Heart right ventricle (tissue), 16 donors: Measurements from ENCODE around the gene USP3. TPM values are rescaled to one million over a fixed set of nuclear protein-coding genes. Genes with fewer than 3 reads are reported as not detected.

Experiments
- ATAC-seq, 8 donors: fragments of 200-7000 bp; cut with Tn5 transposase; one replicate each; pipeline ENCODE4 v1.9.1; 2020; ENCODE audit warnings: mild to moderate bottlenecking in 8 of 8, moderate library complexity in 8 of 8, moderate number of reproducible peaks in 1 of 8
- DNase-seq, 2 donors: peaks; one replicate each; pipeline ENCODE4 v3.0.0-alpha.2; 2020
- H3K27ac ChIP-seq, 10 donors: fragments of 200-600 bp; sonication (generic) in 2 of 10; one replicate each; pipeline versions ENCODE4 v1.5.0 to v1.8.0; 2020 to 2022; ENCODE audit warnings: mild to moderate bottlenecking in 3 of 10
- H3K27me3 ChIP-seq, 7 donors: fragments of 200-600 bp; one replicate each; pipeline ENCODE4 v1.8.0; 2021 to 2022; ENCODE audit warnings: mild to moderate bottlenecking in 2 of 7
- H3K36me3 ChIP-seq, 9 donors: fragments of 200-600 bp; sonication (generic) in 1 of 9; one replicate each; pipeline versions ENCODE4 v1.5.0 to v1.8.0; 2020 to 2022; ENCODE audit warnings: mild to moderate bottlenecking in 2 of 9
- H3K4me1 ChIP-seq, 9 donors: fragments of 200-600 bp; sonication (generic) in 1 of 9; one replicate each; pipeline versions ENCODE4 v1.5.0 to v1.8.0; 2020 to 2022; ENCODE audit warnings: mild to moderate bottlenecking in 4 of 9
- H3K4me3 ChIP-seq, 10 donors: fragments of 200-600 bp; sonication (generic) in 2 of 10; one replicate each; pipeline versions ENCODE4 v1.5.0 to v1.8.0; 2020 to 2022; ENCODE audit warnings: mild to moderate bottlenecking in 7 of 10, moderate library complexity in 2 of 10
- H3K9me3 ChIP-seq, 11 donors: fragments of 200-600 bp in 10 of 11; sonication (generic) in 2 of 11; one replicate each; pipeline versions ENCODE4 v1.5.0 to v1.8.0; 2013 to 2022; ENCODE audit warnings: mild to moderate bottlenecking in 2 of 11, control low read depth in 1 of 11, moderate library complexity in 1 of 11
- CTCF ChIP-seq, 9 donors: fragments of 200-600 bp; sonication (generic) in 2 of 9; IDR thresholded peaks; one replicate each; pipeline versions ENCODE4 v1.5.0 to v1.8.0; 2021 to 2022; ENCODE audit warnings: antibody characterized with exemption in 9 of 9, mild to moderate bottlenecking in 5 of 9, moderate library complexity in 1 of 9
- WGBS, 2 donors: extraction: QIAGEN DNeasy Blood & Tissue Kit; methylation state at CpG; one replicate each; pipeline ENCODE4 v1.1.7; 2013; ENCODE audit warnings: inconsistent platforms in 1 of 2; 5-methylcytosine and 5-hydroxymethylcytosine counted together
- intact Hi-C, 10 donors: fragments of 100-400 bp; cut with DNase I; formaldehyde crosslinking; loops; one replicate each; pipeline versions ENCODE4 v1.11.1 to v1.14.2; 2022
- polyA plus RNA-seq, 2 donors: library from polyadenylated mRNA; stranded (reverse); fragments of 200-250 nt; gene quantifications; one replicate each; pipeline ENCODE4 v1.2.3, GENCODE V29; 2013
- total RNA-seq, 10 donors: library from RNA; stranded (reverse); fragmentation: NEBNext Ultra II Directional in 3 of 10; extraction: Animal tissue kit (Norgen Biotek cat#: 25700) in 3 of 10; gene quantifications; one replicate each; pipeline versions ENCODE4 v1.2.1 to v1.2.4, GENCODE V29; 2021 to 2023
- donor health status: Arrhythmogenic right ventricular cardiomyopathy.
- donor health status: ischemic (EF 13 %, LVEDD 7.1; RV severe dilation, severe dysfunction).
- donor health status: healthy with polysubstance abuse.
- donor health status: DM: no; HTN: yes; CAD: no.
- donor health status: DM: no; HTN: no; CAD: no.
- donor health status: ischemic (EF 25% LVEDD 6.9; RV normal size, moderate dysfunction).
- donor health status: ischemic (EF 25% LVEDD 5.7; RV mildly dilated, moderate dysfunction).
- donor health status: healthy.
- donor health status: DM: yes; HTN: yes; CAD: no.
- donor health status: Ischemic cardiomyopathy.
- donor health status: ischemic (EF 35%, LVEDD 5.7; RV mildly dilated, moderate dysfunction).
- donor health status: nonischemic (EF 11% LVEDD 7.7; RV severe dilation, severe dysfunction).
- donor health status: DM: yes; HTN: yes; CAD: no.
- donor health status: PGD.
- donor health status: ischemic (EF 29% LVEDD 5.4; RV normal size, mild dysfunction).
- donor health status: nonischemic (EF 23%, LVEDD 6.1; RV moderate dilation, normal function).

Gene USP3
- total and polyA plus RNA-seq, 12 donors: 8.4 to 23.7 (median 16.6) TPM

GRCh38 chr15:63603516-63603915, 99.1 kb downstream of the USP3 start:
- ATAC-seq: no peak
- no peak for TF ChIP-seq CTCF (IDR thresholded peaks at IDR 0.05)
- DNase-seq: no peak
- Histone ChIP-seq H3K36me3 (peaks cover 0 to 42% (median 13%) of the 10 kb centered on the region in 9 donors), H3K4me1 (peaks cover 2 to 55% (median 40%) of the 10 kb centered on the region in 9 donors), H3K9me3 (no peaks in the 10 kb centered on the region), H3K4me3 (no peak overlapping the region), H3K27me3 (no peaks in the 10 kb centered on the region), H3K27ac (no peak overlapping the region)
- WGBS, 2 donors: 80 to 83% methylated on average over 4 of the region's 4 CpGs
- intact Hi-C loops: loop anchor here in 2 of 10 donors (10.0 kb wide), 2 partner anchors 291 to 461 kb away; no protein-coding TSS in a partner anchor

- Histone ChIP-seq H3K27ac (no peak overlapping the region), H3K36me3 (peaks cover 0 to 50% (median 21%) of the 10 kb centered on the region in 9 donors), H3K9me3 (no peaks in the 10 kb centered on the region), H3K4me1 (peaks cover 2 to 47% (median 32%) of the 10 kb centered on the region in 9 donors), H3K4me3 (no peak overlapping the region), H3K27me3 (no peaks in the 10 kb centered on the region)
- no peak for ATAC-seq
- no peak for TF ChIP-seq CTCF (IDR thresholded peaks at IDR 0.05)
- DNase-seq: no peak
- intact Hi-C loops: loop anchor here in 2 of 10 donors (10.0 kb wide), 2 partner anchors 291 to 461 kb away; no protein-coding TSS in a partner anchor
- 85 to 90% methylated on average over 2 of the region's 2 CpGs for WGBS, 2 donors
Observed at GRCh38 chr15:63604281-63604680, 99.9 kb downstream of the USP3 start.

GRCh38 chr15:63605036-63605435, 100.6 kb downstream of the USP3 start:
- WGBS, 2 donors: 93 to 99% methylated on average over 3 of the region's 3 CpGs
- ATAC-seq (no peak), DNase-seq (no peak)
- Histone ChIP-seq H3K4me1 (peaks cover 2 to 46% (median 25%) of the 10 kb centered on the region in 9 donors), H3K27me3 (no peaks in the 10 kb centered on the region), H3K9me3 (no peaks in the 10 kb centered on the region), H3K4me3 (no peak overlapping the region), H3K36me3 (peaks cover 0 to 54% (median 23%) of the 10 kb centered on the region in 9 donors), H3K27ac (peak overlapping the region in 1 of 10 donors; percentile 42)
- no peak for TF ChIP-seq CTCF (IDR thresholded peaks at IDR 0.05)
- intact Hi-C loops: loop anchor here in 2 of 10 donors (10.0 kb wide), 2 partner anchors 290 to 460 kb away; no protein-coding TSS in a partner anchor

- 62 to 68% methylated on average over 7 of the region's 7 CpGs for WGBS, 2 donors
- intact Hi-C loops: loop anchor here in 2 of 10 donors (10.0 kb wide), 2 partner anchors 289 to 459 kb away; no protein-coding TSS in a partner anchor
- DNase-seq: no peak
- no peaks in the 10 kb centered on the region for H3K27me3 ChIP-seq
- peak overlapping the region in 2 of 10 donors; percentile 41 to 42 for H3K27ac ChIP-seq
- TF ChIP-seq CTCF (IDR thresholded peaks at IDR 0.05): no peak
- H3K9me3 ChIP-seq: no peaks in the 10 kb centered on the region
- no peak overlapping the region for H3K4me3 ChIP-seq
- no peak for ATAC-seq
- H3K36me3 ChIP-seq: peaks cover 0 to 56% (median 23%) of the 10 kb centered on the region in 9 donors
- H3K4me1 ChIP-seq: peaks cover 2 to 48% (median 27%) of the 10 kb centered on the region in 9 donors
Observed at GRCh38 chr15:63605816-63606215, 101.4 kb downstream of the USP3 start.
